ENCODE results near the gene DNAH11.

DNA sequence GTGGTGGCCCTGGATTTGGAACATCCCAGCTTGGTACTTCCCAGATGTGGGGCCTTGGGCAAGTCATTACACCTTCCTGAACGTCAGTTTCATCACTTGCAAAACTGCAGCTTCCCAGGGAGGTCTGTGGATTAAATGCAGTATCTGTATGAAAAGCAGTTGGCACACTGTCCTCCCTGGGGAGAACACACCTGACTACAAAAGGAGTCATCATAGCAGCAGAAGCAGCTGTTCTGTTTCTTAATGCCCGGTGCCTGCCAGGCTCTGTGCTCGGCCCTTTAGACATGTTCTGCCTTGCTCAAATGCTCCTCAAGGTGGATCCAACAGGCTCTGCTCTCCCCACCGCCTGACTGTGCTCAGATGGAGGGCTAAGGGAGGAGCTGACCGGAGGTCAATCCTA lies 371.8 kb downstream of the DNAH11 start:
- TF ChIP-seq CTCF (IDR thresholded peaks at IDR 0.05) (no peak), POLR2AphosphoS5 (IDR thresholded peaks at IDR 0.05; ENCODE audit: low read depth, low read length) (no peak), SIN3A (IDR thresholded peaks at IDR 0.05; ENCODE audit: borderline replicate concordance, insufficient read depth, low read depth, low read length) (no peak), TCF7L2 (IDR thresholded peaks at IDR 0.05; ENCODE audit: low read depth, low read length) (no peak)
- TF ChIP-seq, protein P1, sequence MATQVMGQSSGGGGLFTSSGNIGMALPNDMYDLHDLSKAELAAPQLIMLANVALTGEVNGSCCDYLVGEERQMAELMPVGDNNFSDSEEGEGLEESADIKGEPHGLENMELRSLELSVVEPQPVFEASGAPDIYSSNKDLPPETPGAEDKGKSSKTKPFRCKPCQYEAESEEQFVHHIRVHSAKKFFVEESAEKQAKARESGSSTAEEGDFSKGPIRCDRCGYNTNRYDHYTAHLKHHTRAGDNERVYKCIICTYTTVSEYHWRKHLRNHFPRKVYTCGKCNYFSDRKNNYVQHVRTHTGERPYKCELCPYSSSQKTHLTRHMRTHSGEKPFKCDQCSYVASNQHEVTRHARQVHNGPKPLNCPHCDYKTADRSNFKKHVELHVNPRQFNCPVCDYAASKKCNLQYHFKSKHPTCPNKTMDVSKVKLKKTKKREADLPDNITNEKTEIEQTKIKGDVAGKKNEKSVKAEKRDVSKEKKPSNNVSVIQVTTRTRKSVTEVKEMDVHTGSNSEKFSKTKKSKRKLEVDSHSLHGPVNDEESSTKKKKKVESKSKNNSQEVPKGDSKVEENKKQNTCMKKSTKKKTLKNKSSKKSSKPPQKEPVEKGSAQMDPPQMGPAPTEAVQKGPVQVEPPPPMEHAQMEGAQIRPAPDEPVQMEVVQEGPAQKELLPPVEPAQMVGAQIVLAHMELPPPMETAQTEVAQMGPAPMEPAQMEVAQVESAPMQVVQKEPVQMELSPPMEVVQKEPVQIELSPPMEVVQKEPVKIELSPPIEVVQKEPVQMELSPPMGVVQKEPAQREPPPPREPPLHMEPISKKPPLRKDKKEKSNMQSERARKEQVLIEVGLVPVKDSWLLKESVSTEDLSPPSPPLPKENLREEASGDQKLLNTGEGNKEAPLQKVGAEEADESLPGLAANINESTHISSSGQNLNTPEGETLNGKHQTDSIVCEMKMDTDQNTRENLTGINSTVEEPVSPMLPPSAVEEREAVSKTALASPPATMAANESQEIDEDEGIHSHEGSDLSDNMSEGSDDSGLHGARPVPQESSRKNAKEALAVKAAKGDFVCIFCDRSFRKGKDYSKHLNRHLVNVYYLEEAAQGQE (IDR thresholded peaks at IDR 0.05; ENCODE audit: insufficient read depth in 1 of 2, low read depth in 2 of 2, low read length in 1 of 2): no peak

Data from Panc1 (cell line).